Mesenchymal stem cell (in vitro differentiated cells and primary cell): ENCODE data around the gene EFNA2.

ENCODE experiments used
- DNase-seq: peaks from one replicate; pipeline ENCODE4 v3.0.0-alpha.2; 2013
- H2AFZ ChIP-seq: one replicate; pipeline ENCODE4 v1.6.1; 2013; ENCODE audit warnings: low read depth, mild to moderate bottlenecking, control low read depth, inconsistent platforms, low read length, moderate library complexity
- H2AK5ac ChIP-seq: 2 replicates; pipeline ENCODE4 v1.6.1; 2013; ENCODE audit warnings: low read length, moderate library complexity, mild to moderate bottlenecking, inconsistent platforms; ENCODE audit not compliant: severe bottlenecking
- H2BK120ac ChIP-seq: one replicate; pipeline ENCODE4 v1.6.1; 2013; ENCODE audit warnings: low read depth, mild to moderate bottlenecking, inconsistent platforms, low read length, moderate library complexity
- H2BK12ac ChIP-seq, 2 experiments: one replicate each; pipeline ENCODE4 v1.6.1; 2013; ENCODE audit warnings: inconsistent platforms in 2 of 2, low read length in 2 of 2, mild to moderate bottlenecking in 2 of 2, moderate library complexity in 2 of 2, control low read depth in 1 of 2
- H2BK15ac ChIP-seq: one replicate; pipeline ENCODE4 v1.6.1; 2013; ENCODE audit warnings: mild to moderate bottlenecking, low read depth, inconsistent platforms; ENCODE audit not compliant: poor library complexity, severe bottlenecking
- H2BK5ac ChIP-seq: 2 replicates; pipeline ENCODE4 v1.6.1; 2013; ENCODE audit warnings: low read depth, mild to moderate bottlenecking, low read length, control low read depth, inconsistent platforms; ENCODE audit not compliant: poor library complexity, severe bottlenecking
- H3K14ac ChIP-seq, 2 experiments: one replicate each; pipeline ENCODE4 v1.6.1; 2013; ENCODE audit warnings: inconsistent platforms in 2 of 2, low read length in 2 of 2, control low read depth in 1 of 2, mild to moderate bottlenecking in 1 of 2, moderate library complexity in 1 of 2
- H3K18ac ChIP-seq, 2 experiments: one replicate each; pipeline ENCODE4 v1.6.1; 2013; ENCODE audit warnings: inconsistent platforms in 2 of 2, low read length in 2 of 2, control low read depth in 1 of 2, low read depth in 1 of 2, mild to moderate bottlenecking in 1 of 2
- H3K23ac ChIP-seq, 2 experiments: one replicate each; pipeline ENCODE4 v1.6.1; 2013; ENCODE audit warnings: inconsistent platforms in 2 of 2, low read length in 2 of 2, mild to moderate bottlenecking in 2 of 2, moderate library complexity in 2 of 2, control low read depth in 1 of 2
- H3K27ac ChIP-seq: 2 replicates; pipeline ENCODE4 v1.5.1; 2013; ENCODE audit warnings: mild to moderate bottlenecking, moderate library complexity, low read length, control low read depth, inconsistent platforms; ENCODE audit not compliant: poor library complexity, severe bottlenecking
- H3K27me3 ChIP-seq, 2 experiments: 2 replicates each; pipeline versions ENCODE4 v1.6.1 to v1.7.0; 2013; ENCODE audit warnings: low read length in 2 of 2, mild to moderate bottlenecking in 2 of 2, moderate library complexity in 2 of 2, control low read depth in 1 of 2, inconsistent platforms in 1 of 2; ENCODE audit not compliant: control insufficient read depth in 1 of 2, insufficient read depth in 1 of 2
- H3K36me3 ChIP-seq, 2 experiments: 2 replicates each; pipeline versions ENCODE4 v1.6.1 to v1.7.0; 2013; ENCODE audit warnings: low read length in 2 of 2, control low read depth in 1 of 2, inconsistent platforms in 1 of 2, low read depth in 1 of 2, mild to moderate bottlenecking in 1 of 2; ENCODE audit not compliant: insufficient read depth in 2 of 2, control insufficient read depth in 1 of 2
- H3K4ac ChIP-seq, 2 experiments: one replicate each; pipeline ENCODE4 v1.6.1; 2013; ENCODE audit warnings: inconsistent platforms in 2 of 2, low read length in 2 of 2, mild to moderate bottlenecking in 2 of 2, moderate library complexity in 2 of 2, control low read depth in 1 of 2, low read depth in 1 of 2
- H3K4me1 ChIP-seq: 2 replicates; pipeline ENCODE4 v1.6.1; 2013; ENCODE audit warnings: low read depth, low read length, control low read depth; ENCODE audit not compliant: control insufficient read depth, insufficient read depth
- H3K4me2 ChIP-seq: 2 replicates; pipeline ENCODE4 v1.6.1; 2013; ENCODE audit warnings: low read length, mild to moderate bottlenecking, inconsistent platforms; ENCODE audit not compliant: poor library complexity, severe bottlenecking
- H3K4me3 ChIP-seq, 2 experiments: 2 replicates each; pipeline versions ENCODE4 v1.5.1 to v1.7.0; 2013; ENCODE audit warnings: low read length in 2 of 2, mild to moderate bottlenecking in 2 of 2, control low read depth in 1 of 2, low read depth in 1 of 2; ENCODE audit not compliant: insufficient read depth in 1 of 2
- H3K79me1 ChIP-seq: replicated peaks from 2 replicates; pipeline ENCODE4 v1.6.1; 2013; ENCODE audit warnings: mild to moderate bottlenecking, control low read depth, low read length, inconsistent platforms; ENCODE audit not compliant: poor library complexity, severe bottlenecking
- H3K9ac ChIP-seq: 2 replicates; pipeline ENCODE4 v1.7.0; 2013; ENCODE audit warnings: mild to moderate bottlenecking, low read length, moderate library complexity
- H3K9me3 ChIP-seq: 2 replicates; pipeline ENCODE4 v1.7.0; 2013; ENCODE audit warnings: mild to moderate bottlenecking, low read length; ENCODE audit not compliant: control insufficient read depth
- H4K8ac ChIP-seq: one replicate; pipeline ENCODE4 v1.6.1; 2013; ENCODE audit warnings: inconsistent platforms, mild to moderate bottlenecking, low read length, moderate library complexity
- H4K91ac ChIP-seq: one replicate; pipeline ENCODE4 v1.6.1; 2013; ENCODE audit warnings: mild to moderate bottlenecking, low read length, inconsistent platforms
- WGBS: methylation state at CpG from one replicate; pipeline ENCODE4 v1.1.7; 2013; ENCODE audit warnings: mixed read lengths; 5-methylcytosine and 5-hydroxymethylcytosine counted together

The EFNA2 gene

DNA sequence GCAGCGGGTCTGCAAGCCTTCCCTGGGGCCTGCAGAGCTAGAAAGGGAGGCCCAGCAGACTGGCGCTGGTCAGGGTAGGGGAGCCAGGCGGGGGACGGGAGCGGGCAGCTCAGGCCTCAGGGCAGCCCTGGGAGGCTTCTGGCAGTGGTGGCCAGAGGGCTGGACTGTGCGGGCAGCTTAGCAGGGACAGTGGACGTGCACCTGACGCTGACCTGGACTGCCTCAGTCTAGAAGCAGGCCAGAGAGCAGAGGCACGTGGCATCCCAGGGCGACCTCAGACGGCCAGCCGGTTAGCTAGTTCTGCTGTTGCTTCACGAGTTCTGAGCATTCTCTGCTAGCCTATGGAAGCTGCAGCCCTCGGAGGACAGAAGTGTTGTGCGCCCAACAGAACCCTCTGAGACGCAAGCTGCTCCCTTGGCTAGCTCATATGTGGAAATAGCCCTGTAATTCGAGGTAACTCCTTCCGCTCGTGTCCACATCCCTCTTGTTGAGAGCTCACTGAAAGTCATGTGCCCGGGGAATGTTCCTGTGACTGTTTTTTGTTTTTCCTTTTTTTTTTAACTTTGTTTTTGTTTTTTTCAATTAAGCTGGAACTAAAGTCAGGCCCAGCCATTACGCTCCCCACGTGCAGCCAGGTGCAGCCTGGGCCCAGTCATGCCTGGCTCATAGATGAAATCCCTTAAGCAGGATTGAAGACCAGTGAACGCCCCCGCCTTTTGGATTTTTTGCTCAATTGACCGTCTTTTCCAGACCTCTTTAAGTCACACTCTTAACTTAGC is 12.2 kb upstream of the EFNA2 start:
- no peak overlapping the region for H3K4me2 ChIP-seq
- peaks cover 50% of the 10 kb centered on the region for H3K4me1 ChIP-seq
- H3K36me3 ChIP-seq: peaks cover 52 to 63% of the 10 kb centered on the region in 2 experiments
- H3K27ac ChIP-seq: peak overlapping the region; percentile 8
- peak overlapping the region; percentile 60 for H4K8ac ChIP-seq
- H3K14ac ChIP-seq: no peak overlapping the region
- no peak for DNase-seq
- H3K27me3 ChIP-seq: no peaks in the 10 kb centered on the region
- H3K9me3 ChIP-seq: no peaks in the 10 kb centered on the region
- peak overlapping the region; percentile 65 for H4K91ac ChIP-seq
- WGBS: 94% methylated on average over 25 of the region's 25 CpGs
- H3K4me3 ChIP-seq: peak overlapping the region in 1 of 2 experiments; percentile 24
- no peak overlapping the region for H2AK5ac ChIP-seq
- no peak overlapping the region for H2AFZ ChIP-seq
- no peak overlapping the region for H2BK12ac ChIP-seq
- H3K79me1 ChIP-seq: peaks cover 15% of the 10 kb centered on the region
- H2BK120ac ChIP-seq: no peak overlapping the region
- H3K18ac ChIP-seq: no peak overlapping the region
- H3K4ac ChIP-seq: no peak overlapping the region
- peak overlapping the region; percentile 94 for H3K9ac ChIP-seq
- no peak overlapping the region for H2BK5ac ChIP-seq
- H3K23ac ChIP-seq: no peak overlapping the region
- H2BK15ac ChIP-seq: no peak overlapping the region

GRCh38 chr19:1274081-1274851 is 11.4 kb upstream of the EFNA2 start:
- Histone ChIP-seq H4K8ac (peak overlapping the region; percentile 39), H3K14ac (no peak overlapping the region), H3K79me1 (peaks cover 19% of the 10 kb centered on the region), H3K23ac (no peak overlapping the region), H3K9ac (peak overlapping the region; percentile 94), H3K27me3 (no peaks in the 10 kb centered on the region), H2AFZ (no peak overlapping the region), H3K4me3 (peak overlapping the region in 1 of 2 experiments; percentile 88), H3K9me3 (no peaks in the 10 kb centered on the region), H2AK5ac (no peak overlapping the region), H4K91ac (no peak overlapping the region), H2BK15ac (peak overlapping the region; percentile 37), H2BK12ac (no peak overlapping the region), H3K4me2 (no peak overlapping the region), H2BK120ac (no peak overlapping the region), H3K18ac (no peak overlapping the region), H3K36me3 (peaks cover 58 to 70% of the 10 kb centered on the region in 2 experiments), H3K4ac (peak overlapping the region in 1 of 2 experiments; percentile 57), H3K4me1 (peaks cover 46% of the 10 kb centered on the region), H3K27ac (peak overlapping the region; percentile 15), H2BK5ac (no peak overlapping the region)
- no peak for DNase-seq
- WGBS: 94% methylated on average over 43 of the region's 46 CpGs

- H2BK120ac ChIP-seq: peak overlapping the region; percentile 46
- H3K79me1 ChIP-seq: peaks cover 22% of the 10 kb centered on the region
- H2BK15ac ChIP-seq: peak overlapping the region; percentile 37
- peak overlapping the region; percentile 45 to 88 for H3K4me3 ChIP-seq
- no peak overlapping the region for H3K14ac ChIP-seq
- peak overlapping the region; percentile 48 to 56 for H3K18ac ChIP-seq
- peak overlapping the region; percentile 24 to 57 for H3K4ac ChIP-seq
- peaks cover 62 to 76% of the 10 kb centered on the region in 2 experiments for H3K36me3 ChIP-seq
- H3K9ac ChIP-seq: peak overlapping the region; percentile 94
- H2BK12ac ChIP-seq: no peak overlapping the region
- H2AK5ac ChIP-seq: no peak overlapping the region
- no peak for DNase-seq
- no peak overlapping the region for H2AFZ ChIP-seq
- H4K8ac ChIP-seq: peak overlapping the region; percentile 93
- H3K9me3 ChIP-seq: no peaks in the 10 kb centered on the region
- peak overlapping the region; percentile 37 for H3K27ac ChIP-seq
- H2BK5ac ChIP-seq: peak overlapping the region; percentile 45
- H3K4me2 ChIP-seq: peak overlapping the region; percentile 61
- H3K4me1 ChIP-seq: peaks cover 46% of the 10 kb centered on the region
- peak overlapping the region; percentile 25 for H4K91ac ChIP-seq
- H3K27me3 ChIP-seq: no peaks in the 10 kb centered on the region
- WGBS: 56% methylated on average over 42 of the region's 44 CpGs
- no peak overlapping the region for H3K23ac ChIP-seq
These were observed 10.8 kb upstream of the EFNA2 start for GRCh38 chr19:1274852-1275259.
